Breast epithelium (tissue), 4 donors: Measurements from ENCODE around the gene NUMBL. TPM values are rescaled to one million over a fixed set of nuclear protein-coding genes. Genes with fewer than 3 reads are reported as not detected.
"Not testable (repeated sequence)": the region's sequence is repeated elsewhere in the genome, so short reads cannot be mapped to it uniquely, and the experiment has no call there.

Experiments used
- DNase-seq, 2 donors: peaks; one replicate each; pipeline ENCODE4 v3.0.0-alpha.2; 2019; ENCODE audit warnings: low spot score in 2 of 2
- H3K27ac ChIP-seq, 2 donors: fragments of 200-600 bp; sonication (generic) in 1 of 2; one replicate each; pipeline ENCODE4 v1.5.1; 2016 to 2019; ENCODE audit warnings: mild to moderate bottlenecking in 1 of 2
- H3K27me3 ChIP-seq, 2 donors: fragments of 200-600 bp; sonication (generic) in 1 of 2; one replicate each; pipeline versions ENCODE4 v1.5.1 to v1.6.0; 2017 to 2019; ENCODE audit warnings: control low read depth in 1 of 2, mild to moderate bottlenecking in 1 of 2
- H3K36me3 ChIP-seq: fragments of 200-600 bp; one replicate; pipeline ENCODE4 v1.5.1; 2019
- H3K4me1 ChIP-seq, 2 donors: fragments of 200-600 bp; sonication (generic); one replicate each; pipeline ENCODE4 v1.5.1; 2016 to 2019; ENCODE audit warnings: control low read depth in 1 of 2
- H3K4me3 ChIP-seq, 3 donors: fragments of 200-600 bp; sonication (generic); 1 replicate in 2 of 3; 2 replicates in 1 of 3; pipeline ENCODE4 v1.5.1; 2016 to 2019; ENCODE audit warnings: mild to moderate bottlenecking in 3 of 3, moderate library complexity in 2 of 3
- H3K9me3 ChIP-seq, 2 donors: fragments of 200-600 bp; sonication (generic) in 1 of 2; one replicate each; pipeline ENCODE4 v1.5.1; 2016 to 2019; ENCODE audit warnings: control low read depth in 1 of 2
- POLR2A ChIP-seq: fragments of 450-650 bp; IDR thresholded peaks from one replicate; pipeline ENCODE4 v1.6.1; 2016; ENCODE audit warnings: antibody characterized with exemption, mild to moderate bottlenecking, moderate library complexity
- POLR2AphosphoS5 ChIP-seq, 3 donors: sonication (generic); formaldehyde crosslinking; IDR thresholded peaks; one replicate each; pipeline ENCODE4 v1.6.1; 2017; ENCODE audit warnings: antibody characterized with exemption in 3 of 3
- intact Hi-C: fragments of 100-400 bp; cut with DNase I; formaldehyde crosslinking; loops from one replicate; pipeline ENCODE4 v1.15.1; 2023; ENCODE audit warnings: low total_unique reads
- total RNA-seq, 3 donors: library from RNA; depleted of rRNA; stranded (reverse); fragments of >200 nt; gene quantifications; one replicate each; pipeline ENCODE4 v1.1.0, GENCODE V29; 2016
- TF ChIP-seq, protein P1 (sequence below), 3 donors: fragments of 450-650 bp; IDR thresholded peaks; one replicate each; pipeline ENCODE4 v1.5.1; 2016 to 2017; ENCODE audit warnings: antibody characterized with exemption in 3 of 3, mild to moderate bottlenecking in 3 of 3, moderate library complexity in 3 of 3

The NUMBL gene
- total RNA-seq, 3 donors from 2014 or later = 24.6 to 34.7 (median 30.9) TPM

DNA sequence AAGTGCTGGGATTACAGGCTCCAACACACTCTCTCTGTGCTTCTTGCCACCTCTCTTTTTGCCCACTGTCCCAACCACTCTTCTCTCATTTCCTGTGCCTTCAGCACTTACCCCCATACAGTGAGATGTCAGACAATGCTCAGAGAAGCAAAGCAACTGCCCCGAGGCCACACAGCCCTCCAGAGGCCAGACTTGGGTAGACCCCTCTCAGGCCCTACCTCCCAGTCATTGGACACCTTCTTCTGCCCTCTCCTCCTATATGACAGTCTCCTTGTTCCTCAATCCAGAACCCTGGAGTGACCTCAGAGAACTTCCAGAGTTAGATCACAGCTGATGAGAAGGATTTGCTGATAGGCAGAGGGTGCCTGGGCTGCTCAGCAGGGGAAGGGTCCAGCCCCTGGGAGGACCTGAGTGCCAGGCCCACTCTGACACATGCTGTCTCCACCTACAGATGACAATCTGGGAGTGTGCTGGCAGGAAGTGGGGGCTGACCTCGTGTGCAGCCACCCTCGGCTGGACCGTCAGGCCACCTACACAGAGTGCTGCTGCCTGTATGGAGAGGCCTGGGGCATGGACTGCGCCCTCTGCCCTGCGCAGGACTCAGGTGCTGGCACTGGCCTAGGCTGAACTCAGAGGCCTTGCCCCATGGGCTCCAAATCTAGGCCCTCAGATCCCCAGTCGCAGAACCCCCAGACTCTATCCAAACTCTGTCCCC is 64.9 kb downstream of the NUMBL start:
- no peak for DNase-seq
- Histone ChIP-seq H3K9me3 (no peaks in the 10 kb centered on the region), H3K4me3 (no peak overlapping the region), H3K36me3 (no peaks in the 10 kb centered on the region), H3K4me1 (no peaks in the 10 kb centered on the region), H3K27me3 (no peaks in the 10 kb centered on the region), H3K27ac (no peak overlapping the region)
- intact Hi-C loops = no loop called here
- TF ChIP-seq POLR2AphosphoS5 (IDR thresholded peaks at IDR 0.05) = no peak
- TF ChIP-seq, protein P1, sequence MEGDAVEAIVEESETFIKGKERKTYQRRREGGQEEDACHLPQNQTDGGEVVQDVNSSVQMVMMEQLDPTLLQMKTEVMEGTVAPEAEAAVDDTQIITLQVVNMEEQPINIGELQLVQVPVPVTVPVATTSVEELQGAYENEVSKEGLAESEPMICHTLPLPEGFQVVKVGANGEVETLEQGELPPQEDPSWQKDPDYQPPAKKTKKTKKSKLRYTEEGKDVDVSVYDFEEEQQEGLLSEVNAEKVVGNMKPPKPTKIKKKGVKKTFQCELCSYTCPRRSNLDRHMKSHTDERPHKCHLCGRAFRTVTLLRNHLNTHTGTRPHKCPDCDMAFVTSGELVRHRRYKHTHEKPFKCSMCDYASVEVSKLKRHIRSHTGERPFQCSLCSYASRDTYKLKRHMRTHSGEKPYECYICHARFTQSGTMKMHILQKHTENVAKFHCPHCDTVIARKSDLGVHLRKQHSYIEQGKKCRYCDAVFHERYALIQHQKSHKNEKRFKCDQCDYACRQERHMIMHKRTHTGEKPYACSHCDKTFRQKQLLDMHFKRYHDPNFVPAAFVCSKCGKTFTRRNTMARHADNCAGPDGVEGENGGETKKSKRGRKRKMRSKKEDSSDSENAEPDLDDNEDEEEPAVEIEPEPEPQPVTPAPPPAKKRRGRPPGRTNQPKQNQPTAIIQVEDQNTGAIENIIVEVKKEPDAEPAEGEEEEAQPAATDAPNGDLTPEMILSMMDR (IDR thresholded peaks at IDR 0.05) = no peak
- no peak for TF ChIP-seq POLR2A

GRCh38 chr19:40624369-40625153 is 65.9 kb downstream of the NUMBL start:
- H3K9me3 ChIP-seq, H3K36me3 ChIP-seq, H3K4me1 ChIP-seq, intact Hi-C loops, DNase-seq, H3K27me3 ChIP-seq, H3K4me3 ChIP-seq, H3K27ac ChIP-seq: not testable (repeated sequence)

- H3K36me3 ChIP-seq = no peaks in the 10 kb centered on the region
- no peak for DNase-seq
- no peaks in the 10 kb centered on the region for H3K9me3 ChIP-seq
- intact Hi-C loops = no loop called here
- H3K27me3 ChIP-seq = no peaks in the 10 kb centered on the region
- no peak overlapping the region for H3K4me3 ChIP-seq
- no peaks in the 10 kb centered on the region for H3K4me1 ChIP-seq
- no peak overlapping the region for H3K27ac ChIP-seq
- TF ChIP-seq POLR2AphosphoS5 (IDR thresholded peaks at IDR 0.05) = no peak
- no peak for TF ChIP-seq POLR2A
- TF ChIP-seq, protein P1 (IDR thresholded peaks at IDR 0.05) = no peak
Observed at GRCh38 chr19:40623403-40624251, 66.8 kb downstream of the NUMBL start.

- intact Hi-C loops = no loop called here
- Histone ChIP-seq H3K9me3 (no peaks in the 10 kb centered on the region), H3K36me3 (no peaks in the 10 kb centered on the region), H3K27me3 (no peaks in the 10 kb centered on the region), H3K27ac (no peak overlapping the region), H3K4me3 (no peak overlapping the region), H3K4me1 (no peaks in the 10 kb centered on the region)
- TF ChIP-seq POLR2A = no peak
- TF ChIP-seq, protein P1 (IDR thresholded peaks at IDR 0.05) = no peak
- TF ChIP-seq POLR2AphosphoS5 (IDR thresholded peaks at IDR 0.05) = no peak
- no peak for DNase-seq
Observed at GRCh38 chr19:40622773-40623075, 67.7 kb downstream of the NUMBL start.

DNA sequence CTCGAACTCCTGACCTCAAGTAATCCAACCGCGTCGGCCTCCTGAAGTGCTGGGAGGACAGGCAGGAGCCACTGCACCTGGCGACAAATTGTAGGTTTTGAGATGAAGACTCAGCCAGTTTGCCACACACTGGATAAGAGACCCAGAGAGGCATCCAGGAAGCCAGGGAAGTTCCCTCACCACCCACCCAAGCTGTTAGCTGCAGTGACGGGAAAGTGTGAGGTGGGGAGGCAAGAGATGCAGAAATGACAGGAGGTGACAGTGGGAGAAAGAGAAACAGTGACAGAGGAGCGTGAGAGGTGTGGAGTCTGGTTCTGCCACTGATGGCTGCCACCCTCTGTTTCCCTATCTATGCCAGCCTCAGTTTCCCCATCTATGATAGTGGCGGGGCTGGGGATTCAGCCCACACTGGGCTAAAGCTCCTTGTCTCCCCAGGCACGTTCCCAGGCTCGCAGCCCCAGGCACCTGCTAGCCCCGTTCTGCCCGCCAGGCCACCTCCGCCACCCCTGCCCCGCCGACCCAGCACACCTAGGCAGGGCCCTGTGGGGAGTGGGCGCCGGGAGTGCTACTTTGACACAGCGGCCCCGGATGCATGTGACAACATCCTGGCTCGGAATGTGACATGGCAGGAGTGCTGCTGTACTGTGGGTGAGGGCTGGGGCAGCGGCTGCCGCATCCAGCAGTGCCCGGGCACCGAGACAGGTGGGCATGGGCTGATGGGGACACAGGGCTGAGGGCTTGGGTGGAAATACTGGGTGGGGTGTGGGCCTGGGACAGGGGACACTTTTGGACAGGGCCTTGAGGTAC is 68.3 kb downstream of the NUMBL start:
- no peaks in the 10 kb centered on the region for H3K4me1 ChIP-seq
- no peak for TF ChIP-seq POLR2A
- TF ChIP-seq POLR2AphosphoS5 (IDR thresholded peaks at IDR 0.05) = no peak
- TF ChIP-seq, protein P1 (IDR thresholded peaks at IDR 0.05) = no peak
- no peak overlapping the region for H3K27ac ChIP-seq
- DNase-seq = no peak
- H3K4me3 ChIP-seq = no peak overlapping the region
- intact Hi-C loops = no loop called here
- no peaks in the 10 kb centered on the region for H3K36me3 ChIP-seq
- no peaks in the 10 kb centered on the region for H3K9me3 ChIP-seq
- H3K27me3 ChIP-seq = no peaks in the 10 kb centered on the region
